ENCODE measurements around the gene RIOX2.

RIOX2 gene

DNA sequence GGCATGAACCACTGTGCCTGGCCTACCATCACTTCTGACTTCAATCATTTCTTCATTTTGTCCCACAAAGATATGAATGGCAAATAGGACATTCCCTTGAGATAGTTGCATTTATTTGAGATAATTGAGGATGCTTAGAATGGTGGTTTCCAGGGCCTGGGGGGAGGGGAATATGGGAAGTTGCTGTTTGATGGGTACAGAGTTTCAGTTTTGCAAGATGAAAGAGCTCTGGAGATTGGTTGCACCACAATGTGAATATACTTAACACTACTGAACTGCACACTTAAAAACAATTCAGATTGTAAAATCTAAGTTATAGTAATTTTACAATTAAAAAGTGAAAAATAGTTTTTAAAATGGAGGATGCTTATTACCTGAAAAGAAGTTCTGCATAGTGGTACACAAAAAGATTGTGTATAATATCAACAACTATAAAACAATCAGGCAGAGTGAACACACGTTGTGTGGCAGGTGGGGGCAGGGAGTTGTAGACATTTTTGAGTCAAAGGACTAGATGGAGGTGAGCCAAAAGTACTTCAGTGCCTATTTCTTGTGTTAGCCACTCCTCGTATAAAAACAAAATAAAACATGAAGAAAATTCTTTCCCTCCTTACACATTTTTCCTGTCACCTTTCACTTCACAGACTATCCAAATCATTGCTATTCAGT lies 18.5 kb upstream of the RIOX2 start:
- DNase-seq (ENCODE audit: low read depth in 2 of 2) = no peak

DNA sequence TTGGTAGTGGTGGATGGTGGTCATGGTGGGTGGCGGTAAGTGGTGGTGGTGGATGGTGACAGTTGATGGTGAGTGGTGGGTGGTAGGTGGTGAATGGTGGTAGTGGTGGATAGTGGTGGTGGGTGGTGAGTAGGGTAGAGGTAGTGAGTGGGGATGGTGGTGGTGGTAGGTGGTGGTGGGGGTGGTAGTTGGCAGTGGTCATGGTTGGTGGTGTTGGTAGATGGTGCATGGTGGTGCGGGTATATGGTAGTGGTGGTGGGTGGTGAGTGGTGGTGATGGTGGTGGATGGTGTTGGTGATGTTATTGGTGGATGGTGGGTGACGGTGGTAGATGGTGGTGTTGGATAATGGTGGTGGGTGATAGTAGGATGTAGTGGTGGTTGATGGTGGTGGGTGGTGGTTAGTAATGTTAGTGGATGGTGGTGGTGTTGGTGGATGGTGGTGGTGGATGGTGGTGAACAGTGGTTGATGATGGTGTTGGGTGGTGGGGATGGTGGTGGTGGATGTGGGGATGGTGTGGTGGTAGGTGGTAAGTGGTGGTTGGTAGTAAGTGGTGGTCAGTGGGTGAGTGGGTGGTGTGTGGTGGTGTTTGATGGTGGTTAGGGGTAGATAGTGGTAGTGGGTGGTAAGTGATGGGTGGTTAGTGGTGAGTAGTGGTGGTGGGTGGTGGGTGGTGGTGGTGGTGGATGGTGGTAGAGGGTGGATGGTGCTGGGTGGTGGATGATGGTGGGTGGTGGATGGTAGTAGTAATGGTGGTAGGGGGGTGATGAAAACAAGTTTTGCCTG lies 16.7 kb upstream of the RIOX2 start:
- DNase-seq (ENCODE audit: low read depth in 2 of 2) = no peak

DNA sequence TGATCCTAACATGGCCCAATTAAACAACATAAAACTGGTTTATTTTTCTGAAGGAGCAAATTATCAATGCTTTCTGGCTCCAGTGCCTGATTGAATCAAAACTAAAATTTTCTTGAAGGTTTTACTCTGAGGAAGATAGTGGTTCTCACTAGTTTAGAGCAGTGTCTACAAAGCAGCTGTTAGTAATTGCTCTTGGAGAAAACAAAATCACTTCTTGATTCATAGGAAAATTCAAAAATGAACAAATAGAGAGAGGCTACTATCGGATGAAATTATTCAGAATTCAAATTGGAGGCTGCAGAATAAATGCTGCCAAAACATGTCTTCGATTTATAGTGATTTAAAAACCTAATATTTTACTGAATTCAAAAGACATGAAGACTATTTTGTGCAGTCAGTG lies 15.1 kb upstream of the RIOX2 start:
- no peak for DNase-seq (ENCODE audit: low read depth in 2 of 2)

DNA sequence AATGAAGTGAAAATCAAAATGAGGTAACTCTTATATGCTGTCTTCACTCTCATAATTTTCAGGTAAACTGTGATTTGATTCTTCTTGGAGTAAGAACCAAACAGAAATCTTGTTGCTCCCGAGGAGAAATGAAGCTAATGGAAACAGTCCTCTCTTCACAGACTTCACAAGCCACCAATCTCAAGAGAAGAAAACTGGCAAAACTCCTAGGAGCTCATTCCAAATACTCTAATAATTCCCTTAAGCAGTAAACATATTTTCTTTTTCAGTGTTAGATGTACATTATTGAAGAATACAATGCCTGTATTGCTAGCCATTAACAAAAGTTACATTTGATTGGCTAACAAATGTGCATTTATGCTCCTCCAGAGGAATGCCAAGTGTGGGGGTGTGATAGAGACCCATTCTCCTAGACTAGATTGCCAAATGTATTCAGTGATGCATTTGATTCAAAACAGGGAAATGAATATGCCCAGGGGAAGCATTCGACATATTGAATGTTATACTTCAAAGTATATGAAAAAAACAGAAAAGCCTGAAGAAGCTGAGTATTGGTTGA lies 11.8 kb upstream of the RIOX2 start:
- DNase-seq (ENCODE audit: low read depth in 2 of 2) = no peak

DNA sequence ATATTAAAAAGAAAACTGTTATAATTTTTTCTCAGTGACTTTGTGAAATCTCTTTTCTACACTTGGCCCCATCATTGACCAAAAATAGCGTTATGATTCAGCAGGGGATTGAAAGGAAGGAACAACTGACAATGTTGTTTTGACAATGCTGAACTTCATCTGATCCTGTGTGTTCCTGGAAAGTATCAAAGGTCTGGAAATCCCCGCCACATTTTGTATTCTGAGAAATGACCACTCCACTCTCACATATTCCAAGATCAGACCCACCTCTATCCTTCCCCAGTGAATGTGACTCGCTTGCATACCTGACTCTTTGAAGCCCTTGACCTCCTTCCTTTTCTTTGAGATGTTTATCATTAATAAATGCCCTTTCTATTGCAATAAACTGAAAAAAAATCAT lies 9.7 kb upstream of the RIOX2 start:
- no peak for DNase-seq (ENCODE audit: low read depth in 2 of 2)

DNA sequence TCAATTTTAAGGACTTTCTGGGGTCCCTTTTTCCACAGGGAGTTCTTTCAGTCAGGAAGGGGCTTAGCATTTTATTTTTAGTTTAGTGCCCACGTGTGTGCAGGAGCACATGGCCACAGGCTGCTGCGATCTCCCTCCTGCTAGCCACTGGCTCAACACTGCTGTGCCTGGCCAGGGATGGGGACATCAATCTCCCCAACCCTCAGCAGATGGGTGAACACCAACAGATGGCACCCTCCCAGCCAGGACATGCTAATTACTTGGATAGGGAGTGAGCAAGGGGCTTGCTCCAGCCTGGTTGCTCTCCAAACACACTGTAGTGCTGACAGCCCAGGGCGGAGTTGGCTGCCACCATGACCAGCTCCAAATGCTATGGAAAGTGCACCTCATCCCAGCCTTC lies 7.4 kb upstream of the RIOX2 start:
- DNase-seq (ENCODE audit: low read depth in 2 of 2) = no peak

DNA sequence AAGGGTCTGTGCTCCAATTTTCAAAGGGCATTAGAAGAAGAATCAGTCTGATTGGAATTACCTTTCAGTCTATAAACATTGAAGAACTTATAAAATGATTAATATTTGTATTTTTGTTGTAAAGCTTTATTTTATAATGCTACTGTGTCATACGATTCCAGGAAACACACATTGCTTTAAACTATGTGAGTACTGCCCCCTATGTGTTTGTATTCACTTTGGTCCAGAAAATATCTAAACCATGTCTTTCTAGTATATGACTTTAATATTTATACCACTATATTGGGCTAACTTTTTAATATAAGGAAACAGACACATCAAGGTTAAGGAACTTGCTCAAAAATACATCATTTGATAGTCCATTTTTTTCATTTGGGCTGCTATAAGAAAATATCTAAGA lies 3.2 kb upstream of the RIOX2 start:
- DNase-seq (ENCODE audit: low read depth in 2 of 2) = no peak

DNA sequence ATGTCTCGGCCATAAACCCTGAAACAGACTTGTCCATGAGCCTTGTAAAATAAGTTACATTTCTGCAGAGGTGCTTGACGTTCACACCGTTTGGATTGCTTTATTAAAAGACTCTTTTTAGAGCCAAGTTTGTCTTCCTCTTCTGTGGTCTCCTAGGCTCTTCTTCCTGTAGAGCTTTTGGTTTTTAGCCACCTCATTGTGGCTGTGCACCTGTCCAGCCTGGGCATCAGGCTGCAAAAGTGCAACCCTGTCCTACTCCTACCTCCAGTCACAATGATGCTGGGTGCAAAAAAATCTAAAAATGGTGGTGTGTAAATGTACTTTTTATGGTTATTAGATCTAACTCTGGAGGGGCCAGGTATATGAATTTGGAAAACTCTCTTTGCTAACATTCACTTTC lies 2.8 kb upstream of the RIOX2 start:
- DNase-seq (ENCODE audit: low read depth in 2 of 2) = no peak

DNA sequence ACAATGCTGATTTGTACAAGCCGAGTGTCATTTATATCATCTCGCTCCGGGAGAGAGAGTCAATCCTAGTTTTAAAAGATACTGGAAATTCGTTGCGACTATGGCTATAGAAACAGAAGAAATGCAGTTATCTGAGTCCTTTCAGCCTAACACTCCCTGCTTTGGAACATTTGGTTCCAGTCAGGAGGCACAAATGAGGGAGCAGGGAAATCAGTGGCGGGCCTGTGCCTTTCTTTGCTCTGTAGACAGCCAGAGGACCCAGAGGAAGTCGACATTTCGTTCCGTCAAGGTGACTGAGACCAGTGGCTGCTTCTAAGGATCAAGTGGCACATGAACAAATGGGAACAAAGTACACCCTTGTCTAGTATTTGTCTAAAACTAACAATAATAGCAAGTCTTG lies 745 bp upstream of the RIOX2 start:
- DNase-seq (ENCODE audit: low read depth in 2 of 2) = no peak

DNA sequence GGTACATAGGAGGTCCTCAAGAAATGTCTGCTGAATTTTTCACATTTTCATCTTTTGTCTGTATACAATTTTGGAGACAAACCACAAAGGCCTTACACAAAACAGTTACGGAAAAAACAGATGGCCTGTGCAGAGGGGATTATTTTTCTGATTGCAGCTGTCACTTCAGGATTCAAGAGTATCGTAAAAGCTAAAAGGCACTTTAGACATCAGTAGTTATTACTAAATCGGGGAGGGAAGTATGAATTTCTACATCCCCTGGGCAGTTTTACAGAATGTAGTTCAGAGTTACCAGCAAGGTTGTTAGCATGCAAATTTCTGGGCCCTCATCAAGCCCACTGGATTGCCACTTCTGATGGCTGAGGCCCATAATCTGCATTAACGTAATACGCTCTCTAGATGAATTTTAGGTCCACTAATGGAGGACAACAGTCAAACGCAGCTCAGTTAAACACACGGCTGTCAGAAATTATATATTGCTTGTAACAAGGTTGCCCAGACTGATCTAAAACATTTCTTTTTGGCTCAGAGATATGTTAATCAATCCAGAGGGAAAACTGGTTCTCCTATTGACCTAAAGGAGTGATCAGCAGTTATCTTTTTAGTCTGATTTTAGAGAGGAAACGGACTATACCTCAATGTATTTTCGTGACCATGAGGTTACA lies 1.1 kb downstream of the RIOX2 start:
- no peak for DNase-seq (ENCODE audit: low read depth in 2 of 2)

DNA sequence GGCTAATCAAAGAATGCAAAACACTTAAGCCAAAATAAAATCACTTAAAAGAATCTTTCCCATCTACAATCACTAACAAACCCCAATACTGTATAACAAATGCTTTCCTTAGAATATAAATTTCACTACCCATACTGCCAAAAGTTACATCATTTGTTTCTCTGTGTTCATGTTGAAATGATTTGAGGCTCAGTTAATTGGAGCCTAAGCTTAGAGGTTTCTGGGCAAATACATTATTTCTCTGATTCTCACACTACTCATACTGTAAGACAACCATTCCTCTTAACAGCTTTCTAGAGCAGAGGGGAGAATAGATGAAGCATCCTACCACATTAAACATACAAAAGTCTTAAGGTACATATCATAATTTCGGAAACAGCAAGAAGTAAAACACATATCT lies 2.1 kb downstream of the RIOX2 start:
- DNase-seq (ENCODE audit: low read depth in 2 of 2) = no peak

DNA sequence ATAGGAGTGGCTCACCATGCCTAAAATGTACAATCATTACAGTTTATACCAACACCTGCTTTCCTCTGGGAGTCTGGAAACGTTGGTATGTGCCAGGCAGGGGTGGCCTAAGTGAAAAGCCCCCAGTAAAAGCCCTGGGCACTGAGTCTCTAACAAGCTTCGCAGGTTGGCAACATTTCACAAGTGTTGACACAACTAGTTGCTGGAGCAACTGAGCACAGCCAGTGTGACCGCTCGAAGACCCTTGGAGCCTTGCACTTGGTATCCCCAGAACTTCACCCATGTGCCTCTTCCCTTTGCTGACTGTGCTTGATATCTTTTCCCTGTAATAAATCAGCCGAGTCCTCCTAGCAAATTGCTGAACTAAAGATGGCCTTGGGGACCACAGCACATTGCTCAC lies 2.7 kb downstream of the RIOX2 start:
- no peak for DNase-seq (ENCODE audit: low read depth in 2 of 2)

DNA sequence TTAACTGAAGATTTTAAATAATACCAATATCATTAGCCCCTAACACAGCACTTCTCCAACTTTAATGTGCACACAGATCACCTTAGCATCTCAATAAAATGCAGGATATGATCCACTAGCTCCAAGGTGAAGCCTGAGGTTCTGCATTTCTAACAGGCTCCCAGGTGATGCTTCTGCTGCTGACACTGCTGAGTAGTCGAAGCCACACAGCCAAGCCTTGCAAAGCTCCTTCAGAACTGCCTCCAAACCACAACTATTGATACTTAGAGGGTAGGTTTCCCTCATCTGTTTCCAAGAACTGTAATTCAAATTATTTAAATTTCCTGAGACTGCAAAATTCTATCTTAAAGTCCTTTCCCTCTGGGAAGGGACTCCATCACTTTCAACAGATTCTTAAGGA lies 3.9 kb downstream of the RIOX2 start:
- DNase-seq (ENCODE audit: low read depth in 2 of 2) = no peak

DNA sequence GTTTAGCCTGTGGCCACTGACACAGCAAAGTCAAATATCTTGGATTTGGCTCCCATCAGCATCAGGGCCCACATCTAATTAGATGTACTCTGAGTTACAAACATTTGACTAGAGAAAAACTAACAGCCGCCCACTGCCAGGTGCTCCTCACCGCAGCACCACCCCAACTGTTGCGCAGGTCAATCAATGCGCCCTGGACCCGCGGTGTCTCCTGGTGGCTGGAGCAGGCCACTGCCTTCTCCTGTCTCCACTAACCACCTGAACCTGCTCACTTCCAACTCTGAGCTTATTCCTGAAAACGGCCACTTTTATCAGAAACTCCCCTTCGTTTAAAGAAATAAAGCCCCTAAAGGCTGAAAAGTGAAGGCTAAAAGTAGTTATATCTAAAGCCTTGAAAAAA lies 4.3 kb downstream of the RIOX2 start:
- DNase-seq (ENCODE audit: low read depth in 2 of 2) = no peak

DNA sequence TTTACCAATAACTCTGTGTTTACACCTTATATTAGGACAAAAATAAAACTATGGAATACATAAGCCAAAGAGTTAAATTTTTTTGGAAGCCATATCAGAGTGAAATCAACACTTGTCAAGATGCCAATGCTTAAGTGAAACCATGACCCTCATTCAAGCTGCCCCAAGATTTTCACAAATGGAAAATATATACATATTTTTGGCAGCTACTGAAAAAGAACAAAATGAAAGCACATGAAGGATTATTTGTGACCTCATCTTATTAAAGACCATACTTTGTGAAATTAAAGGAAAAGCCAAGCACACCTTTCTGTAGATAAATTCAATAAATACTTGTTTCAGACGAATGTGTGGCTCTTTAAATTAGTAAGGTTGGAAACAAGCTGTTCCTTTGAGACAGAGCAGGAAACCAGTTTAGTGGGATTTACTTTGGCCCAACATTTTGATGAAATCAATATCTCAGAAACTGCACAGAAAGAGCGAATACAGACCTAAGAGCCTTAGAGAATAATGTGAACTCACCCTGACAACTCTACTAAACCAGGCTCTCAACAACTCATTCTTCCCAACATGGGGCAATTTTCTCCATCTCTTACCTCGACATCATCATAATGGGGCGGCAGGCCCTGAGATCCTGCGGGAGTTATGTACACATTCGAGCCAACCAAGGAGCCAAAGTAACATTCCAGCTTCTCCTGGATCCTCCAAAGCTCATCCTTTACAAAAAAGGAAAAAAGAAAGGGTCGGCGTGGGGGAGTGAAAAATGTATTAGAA lies 11.1 kb downstream of the RIOX2 start:
- DNase-seq (ENCODE audit: low read depth in 2 of 2) = no peak

DNA sequence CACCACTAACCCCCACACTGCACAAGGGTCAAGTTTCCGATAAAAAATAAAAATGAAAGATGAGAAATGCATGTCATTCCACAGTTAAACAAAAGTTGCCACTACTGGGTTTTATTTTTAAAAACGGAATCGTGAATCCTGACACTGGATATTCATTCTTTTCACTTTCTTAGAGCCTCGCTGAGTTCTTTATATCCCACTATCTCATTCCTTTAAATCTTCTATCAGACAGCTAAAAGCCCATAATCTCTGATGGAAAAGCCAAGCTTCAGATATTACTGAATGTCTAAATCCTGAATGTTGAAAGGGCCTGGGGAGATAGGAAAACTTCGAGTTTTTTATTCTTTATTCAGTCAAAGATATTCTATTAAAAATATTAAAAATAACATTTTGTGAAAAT lies 11.7 kb downstream of the RIOX2 start:
- DNase-seq (ENCODE audit: low read depth in 2 of 2) = no peak

DNA sequence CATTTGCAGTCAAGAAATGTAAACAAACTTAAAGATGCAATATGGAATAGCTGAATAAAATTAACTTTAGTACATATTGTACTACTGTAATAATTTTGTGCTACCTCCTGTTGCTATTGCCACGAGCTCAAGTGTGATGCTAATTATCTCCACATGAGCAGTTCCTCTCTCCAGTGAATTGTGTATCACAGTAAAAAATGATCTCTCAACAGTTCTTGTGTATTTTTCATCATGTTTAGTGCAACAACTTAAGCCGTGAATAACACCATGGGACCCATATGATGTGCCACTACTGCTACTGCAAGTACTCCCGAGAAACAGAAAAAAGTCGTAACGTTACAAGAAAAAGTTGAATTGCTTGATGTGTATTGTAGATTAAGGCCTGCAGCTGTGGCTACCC lies 12.4 kb downstream of the RIOX2 start:
- no peak for DNase-seq (ENCODE audit: low read depth in 2 of 2)

DNA sequence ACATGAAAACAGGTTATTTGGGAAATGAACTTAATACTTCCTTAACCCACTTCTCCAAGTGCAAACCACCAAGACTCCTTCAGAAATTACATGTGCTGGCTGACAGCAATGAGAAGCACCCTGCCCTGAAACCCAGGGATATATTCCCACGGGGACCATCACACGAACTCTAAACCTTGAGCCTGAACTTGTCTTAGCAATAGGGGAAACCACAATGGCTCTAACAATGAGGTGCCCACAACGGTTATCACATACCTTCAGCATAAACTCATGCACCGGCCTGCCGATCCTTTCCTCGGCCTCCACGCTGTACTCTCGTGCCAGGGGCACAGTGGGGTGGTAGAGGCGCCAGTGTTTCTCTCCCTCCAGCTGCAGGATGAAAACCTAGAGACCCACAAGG lies 13.4 kb downstream of the RIOX2 start:
- DNase-seq (ENCODE audit: low read depth in 2 of 2) = no peak

DNA sequence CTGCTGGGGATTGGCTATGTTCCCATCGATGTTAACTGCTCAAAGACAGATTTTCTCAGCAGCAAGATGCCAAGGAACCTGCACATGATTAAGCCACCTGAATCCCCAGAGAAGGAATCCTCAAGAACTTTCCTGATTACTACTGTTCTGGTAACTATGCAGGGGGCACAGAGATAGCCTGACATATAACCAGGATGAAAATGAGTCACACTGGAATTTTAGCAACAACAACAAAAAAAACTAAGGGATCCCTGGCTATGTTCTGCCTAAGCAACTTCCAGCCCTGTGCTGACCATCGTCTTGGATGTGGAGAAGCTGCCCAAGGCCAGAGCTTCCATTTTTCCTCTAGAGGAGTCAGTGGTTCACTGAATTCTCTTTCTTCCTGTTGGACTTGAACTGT lies 13.8 kb downstream of the RIOX2 start:
- no peak for DNase-seq (ENCODE audit: low read depth in 2 of 2)

DNA sequence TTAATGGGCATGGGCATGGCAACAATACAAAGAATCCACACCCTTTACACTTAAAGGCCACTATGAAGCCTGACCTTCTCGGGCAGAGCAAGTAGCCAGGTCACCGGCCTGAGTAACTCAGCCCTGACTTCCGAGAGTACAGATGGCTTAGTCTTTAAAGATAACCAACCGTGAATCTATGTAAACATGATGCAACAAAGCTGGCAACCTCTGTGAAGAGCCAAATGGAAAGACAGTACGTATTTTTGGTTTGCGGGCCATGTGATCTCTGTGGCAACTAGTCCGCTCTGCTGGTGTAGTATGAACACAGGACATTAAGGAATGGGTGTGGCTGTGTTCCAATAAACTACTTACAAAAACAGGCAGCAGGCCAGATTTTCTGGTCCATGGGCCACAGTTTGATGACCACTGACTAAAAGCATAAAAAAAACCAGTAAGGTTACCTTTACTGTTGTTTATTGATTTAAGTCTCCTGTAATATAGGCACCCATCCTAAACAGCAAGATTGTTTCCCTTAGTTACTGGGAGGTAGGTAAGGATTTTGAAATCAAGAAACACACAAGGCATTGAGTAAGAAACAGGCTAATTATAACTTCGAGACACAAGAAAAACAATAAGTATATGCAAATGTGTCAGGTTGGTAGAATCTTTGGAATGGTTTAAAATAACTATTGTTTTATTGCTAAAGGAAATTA lies 14.5 kb downstream of the RIOX2 start:
- no peak for DNase-seq (ENCODE audit: low read depth in 2 of 2)

DNA sequence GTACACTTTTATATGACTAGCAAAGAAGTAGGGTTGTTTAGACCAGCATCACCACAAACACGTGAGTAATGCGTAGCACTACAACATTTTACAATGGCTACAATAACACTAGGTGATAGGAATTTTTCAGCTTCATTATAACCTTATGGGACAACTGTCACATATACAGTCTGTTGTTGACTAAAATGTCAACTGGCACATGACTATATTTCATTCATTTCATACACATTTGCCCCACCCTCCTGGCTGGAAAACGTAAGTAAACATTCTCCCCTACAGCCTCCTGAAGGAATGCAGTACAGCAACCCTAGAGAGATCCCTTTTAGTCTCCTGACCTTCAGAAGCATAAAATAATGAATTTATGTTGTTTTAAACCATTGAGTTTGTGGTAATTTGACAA lies 16.2 kb downstream of the RIOX2 start:
- DNase-seq (ENCODE audit: low read depth in 2 of 2) = no peak

All from stimulated activated CD8-positive, alpha-beta memory T cell treated with anti-CD3 and anti-CD28 coated beads, Interleukin-7, amount 100 ng/mL, for 1 hour (primary cell).